ENCODE data around the gene PPP1R14C.

PPP1R14C gene

GRCh38 chr6:150150821-150151646 lies 8.2 kb downstream of the PPP1R14C start:
- no peak overlapping the region for H3K4me3 ChIP-seq (replicated peaks; ENCODE audit: low read depth, low read length)
- TF ChIP-seq, protein P1, sequence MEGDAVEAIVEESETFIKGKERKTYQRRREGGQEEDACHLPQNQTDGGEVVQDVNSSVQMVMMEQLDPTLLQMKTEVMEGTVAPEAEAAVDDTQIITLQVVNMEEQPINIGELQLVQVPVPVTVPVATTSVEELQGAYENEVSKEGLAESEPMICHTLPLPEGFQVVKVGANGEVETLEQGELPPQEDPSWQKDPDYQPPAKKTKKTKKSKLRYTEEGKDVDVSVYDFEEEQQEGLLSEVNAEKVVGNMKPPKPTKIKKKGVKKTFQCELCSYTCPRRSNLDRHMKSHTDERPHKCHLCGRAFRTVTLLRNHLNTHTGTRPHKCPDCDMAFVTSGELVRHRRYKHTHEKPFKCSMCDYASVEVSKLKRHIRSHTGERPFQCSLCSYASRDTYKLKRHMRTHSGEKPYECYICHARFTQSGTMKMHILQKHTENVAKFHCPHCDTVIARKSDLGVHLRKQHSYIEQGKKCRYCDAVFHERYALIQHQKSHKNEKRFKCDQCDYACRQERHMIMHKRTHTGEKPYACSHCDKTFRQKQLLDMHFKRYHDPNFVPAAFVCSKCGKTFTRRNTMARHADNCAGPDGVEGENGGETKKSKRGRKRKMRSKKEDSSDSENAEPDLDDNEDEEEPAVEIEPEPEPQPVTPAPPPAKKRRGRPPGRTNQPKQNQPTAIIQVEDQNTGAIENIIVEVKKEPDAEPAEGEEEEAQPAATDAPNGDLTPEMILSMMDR (IDR thresholded peaks at IDR 0.05; ENCODE audit: insufficient read depth, low read length, poor library complexity, severe bottlenecking), result no peak
- H3K36me3 ChIP-seq (ENCODE audit: control insufficient read depth, insufficient read depth, low read length), result no peaks in the 10 kb centered on the region
- DNase-seq (ENCODE audit: extremely low read depth, insufficient read length), result no peak
- H3K27me3 ChIP-seq (replicated peaks; ENCODE audit: control insufficient read depth, insufficient read depth, low read length), result no peaks in the 10 kb centered on the region

GRCh38 chr6:150152891-150153876 lies 10.3 kb downstream of the PPP1R14C start:
- H3K36me3 ChIP-seq (ENCODE audit: control insufficient read depth, insufficient read depth, low read length), result no peaks in the 10 kb centered on the region
- H3K4me3 ChIP-seq (replicated peaks; ENCODE audit: low read depth, low read length), result no peak overlapping the region
- H3K27me3 ChIP-seq (replicated peaks; ENCODE audit: control insufficient read depth, insufficient read depth, low read length), result no peaks in the 10 kb centered on the region; the same call in 1 of the 2 replicates
- DNase-seq (ENCODE audit: extremely low read depth, insufficient read length), result no peak
- TF ChIP-seq, protein P1 (IDR thresholded peaks at IDR 0.05; ENCODE audit: insufficient read depth, low read length, poor library complexity, severe bottlenecking), result no peak

- Histone ChIP-seq H3K36me3 (ENCODE audit: control insufficient read depth, insufficient read depth, low read length) (no peaks in the 10 kb centered on the region), H3K27me3 (replicated peaks; ENCODE audit: control insufficient read depth, insufficient read depth, low read length) (no peaks in the 10 kb centered on the region; the same call in 1 of the 2 replicates), H3K4me3 (replicated peaks; ENCODE audit: low read depth, low read length) (no peak overlapping the region)
- TF ChIP-seq, protein P1 (IDR thresholded peaks at IDR 0.05; ENCODE audit: insufficient read depth, low read length, poor library complexity, severe bottlenecking), result no peak
- DNase-seq (ENCODE audit: extremely low read depth, insufficient read length), result no peak
These were observed 11.2 kb downstream of the PPP1R14C start for GRCh38 chr6:150153905-150154492.

- H3K27me3 ChIP-seq (replicated peaks; ENCODE audit: control insufficient read depth, insufficient read depth, low read length), result no peaks in the 10 kb centered on the region; the same call in 1 of the 2 replicates
- H3K4me3 ChIP-seq (replicated peaks; ENCODE audit: low read depth, low read length), result no peak overlapping the region
- H3K36me3 ChIP-seq (ENCODE audit: control insufficient read depth, insufficient read depth, low read length), result no peaks in the 10 kb centered on the region
- no peak for DNase-seq (ENCODE audit: extremely low read depth, insufficient read length)
- TF ChIP-seq, protein P1 (IDR thresholded peaks at IDR 0.05; ENCODE audit: insufficient read depth, low read length, poor library complexity, severe bottlenecking), result no peak
These were observed 13.6 kb downstream of the PPP1R14C start for GRCh38 chr6:150156460-150156859.

DNA sequence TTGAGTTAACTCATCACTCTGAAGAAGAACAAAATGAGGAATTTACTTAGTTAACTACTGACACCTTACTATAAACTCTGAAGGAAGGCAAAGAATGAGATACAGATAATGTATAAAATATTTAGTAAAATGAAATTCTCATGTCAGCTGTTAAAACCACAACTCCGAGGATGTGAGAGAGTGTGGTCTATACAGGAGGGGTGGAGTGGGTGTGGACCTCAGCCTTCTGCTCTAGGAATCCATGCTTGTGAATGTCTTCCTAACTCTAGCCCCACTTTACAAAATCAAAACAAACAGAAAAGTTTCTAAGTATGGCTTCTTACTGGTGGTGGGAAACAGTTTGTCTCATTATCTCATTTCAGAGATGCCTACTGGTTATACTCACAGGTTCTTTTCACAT lies 14.2 kb downstream of the PPP1R14C start:
- Histone ChIP-seq H3K36me3 (ENCODE audit: control insufficient read depth, insufficient read depth, low read length) (no peaks in the 10 kb centered on the region), H3K4me3 (replicated peaks; ENCODE audit: low read depth, low read length) (no peak overlapping the region), H3K27me3 (replicated peaks; ENCODE audit: control insufficient read depth, insufficient read depth, low read length) (no peaks in the 10 kb centered on the region; the same call in 1 of the 2 replicates)
- no peak for DNase-seq (ENCODE audit: extremely low read depth, insufficient read length)
- TF ChIP-seq, protein P1 (IDR thresholded peaks at IDR 0.05; ENCODE audit: insufficient read depth, low read length, poor library complexity, severe bottlenecking), result no peak
